ENCODE data around the gene COLGALT1. TPM values are rescaled to one million over a fixed set of nuclear protein-coding genes. Genes with fewer than 3 reads are reported as not detected.

The COLGALT1 gene
- total RNA-seq, 2 experiments from 2014 or later = 62.1 to 64.2 TPM

DNA sequence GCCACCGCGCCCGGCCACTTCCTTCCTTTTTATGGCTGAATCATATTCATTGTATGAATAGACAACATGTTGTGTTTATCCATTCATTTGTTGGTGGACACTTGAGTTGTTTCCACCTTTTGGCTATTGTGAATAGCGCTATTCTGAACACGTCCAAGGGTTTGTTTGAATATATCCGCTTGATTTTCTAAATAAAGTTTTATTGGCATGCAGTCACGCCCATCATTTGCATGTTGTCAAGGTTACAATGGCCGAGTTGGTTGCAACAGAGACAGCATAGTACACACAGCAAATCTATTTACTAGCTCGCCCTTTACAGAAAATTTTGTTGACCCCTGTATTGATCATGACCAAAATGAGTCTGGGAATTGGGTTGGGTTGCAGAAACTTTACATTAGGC lies 43.5 kb downstream of the COLGALT1 start:
- no peaks in the 10 kb centered on the region for H3K36me3 Mint-ChIP-seq (ENCODE audit: low read depth)
- H3K4me1 Mint-ChIP-seq (ENCODE audit: low read depth) = no peaks in the 10 kb centered on the region
- ChIA-PET CTCF (no interaction called here), POLR2A (no interaction called here)
- no peak overlapping the region for H3K27ac Mint-ChIP-seq
- no peak overlapping the region for H3K4me3 Mint-ChIP-seq
- DNase-seq = no peak
- H3K27me3 Mint-ChIP-seq = peaks cover 20% of the 10 kb centered on the region
- intact Hi-C loops (cut with micrococcal nuclease) = no loop called here
- no peaks in the 10 kb centered on the region for H3K9me3 Mint-ChIP-seq
- TF ChIP-seq, protein P1, sequence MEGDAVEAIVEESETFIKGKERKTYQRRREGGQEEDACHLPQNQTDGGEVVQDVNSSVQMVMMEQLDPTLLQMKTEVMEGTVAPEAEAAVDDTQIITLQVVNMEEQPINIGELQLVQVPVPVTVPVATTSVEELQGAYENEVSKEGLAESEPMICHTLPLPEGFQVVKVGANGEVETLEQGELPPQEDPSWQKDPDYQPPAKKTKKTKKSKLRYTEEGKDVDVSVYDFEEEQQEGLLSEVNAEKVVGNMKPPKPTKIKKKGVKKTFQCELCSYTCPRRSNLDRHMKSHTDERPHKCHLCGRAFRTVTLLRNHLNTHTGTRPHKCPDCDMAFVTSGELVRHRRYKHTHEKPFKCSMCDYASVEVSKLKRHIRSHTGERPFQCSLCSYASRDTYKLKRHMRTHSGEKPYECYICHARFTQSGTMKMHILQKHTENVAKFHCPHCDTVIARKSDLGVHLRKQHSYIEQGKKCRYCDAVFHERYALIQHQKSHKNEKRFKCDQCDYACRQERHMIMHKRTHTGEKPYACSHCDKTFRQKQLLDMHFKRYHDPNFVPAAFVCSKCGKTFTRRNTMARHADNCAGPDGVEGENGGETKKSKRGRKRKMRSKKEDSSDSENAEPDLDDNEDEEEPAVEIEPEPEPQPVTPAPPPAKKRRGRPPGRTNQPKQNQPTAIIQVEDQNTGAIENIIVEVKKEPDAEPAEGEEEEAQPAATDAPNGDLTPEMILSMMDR (IDR thresholded peaks at IDR 0.05) = no peak
- ATAC-seq = no peak

DNA sequence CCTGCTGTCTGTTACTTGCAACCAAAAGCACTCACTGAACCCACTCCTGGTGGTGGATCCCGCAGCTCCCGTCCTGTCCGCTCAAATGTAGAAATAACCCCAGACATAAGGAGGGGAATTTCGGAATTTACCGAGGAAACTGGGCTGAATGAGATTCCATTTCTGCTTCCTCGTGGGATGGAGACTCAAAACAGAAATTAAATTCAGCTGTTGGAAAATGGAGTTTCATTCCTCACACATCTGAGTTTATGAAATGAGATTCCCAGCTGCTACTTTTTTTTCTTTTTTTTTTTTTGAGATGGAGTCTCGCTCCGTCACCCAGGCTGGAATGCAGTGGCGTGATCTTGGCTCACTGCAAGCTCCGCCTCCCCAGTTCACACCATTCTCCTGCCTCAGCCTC lies 44.3 kb downstream of the COLGALT1 start:
- DNase-seq (no peak), ATAC-seq (no peak)
- Mint-ChIP-seq H3K4me3 (no peak overlapping the region), H3K27me3 (peaks cover 25% of the 10 kb centered on the region), H3K4me1 (ENCODE audit: low read depth) (no peaks in the 10 kb centered on the region), H3K9me3 (no peaks in the 10 kb centered on the region), H3K27ac (no peak overlapping the region), H3K36me3 (ENCODE audit: low read depth) (no peaks in the 10 kb centered on the region)
- TF ChIP-seq, protein P1 (IDR thresholded peaks at IDR 0.05) = no peak
- POLR2A ChIA-PET = interaction anchor here (0.6 kb wide), 1 partner anchor 111 kb away, joined by 3 read pairs; no protein-coding TSS in a partner anchor
- CTCF ChIA-PET = no interaction called here
- intact Hi-C loops (cut with micrococcal nuclease) = no loop called here

DNA sequence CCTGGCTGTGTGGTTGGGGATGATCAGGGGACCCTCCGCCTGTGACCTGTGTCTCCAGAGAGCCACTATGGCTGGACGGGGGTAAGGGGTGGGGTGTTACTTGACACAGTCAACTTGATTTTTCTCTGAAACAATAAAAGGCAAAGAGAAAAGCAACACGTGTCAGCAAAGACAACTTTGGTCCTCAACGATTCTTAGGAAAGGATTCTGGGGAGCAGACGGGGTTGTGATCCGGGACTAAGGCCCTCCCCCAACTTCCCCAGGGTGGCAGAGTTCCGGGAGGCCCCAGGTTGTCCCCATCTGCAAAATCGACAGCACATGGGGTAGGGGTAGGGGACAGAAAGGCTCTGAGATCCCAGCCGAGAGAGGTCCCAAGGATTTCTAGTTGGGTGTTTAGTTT lies 46.2 kb downstream of the COLGALT1 start:
- Mint-ChIP-seq H3K4me1 (ENCODE audit: low read depth) (peaks cover 4% of the 10 kb centered on the region), H3K27ac (no peak overlapping the region), H3K4me3 (no peak overlapping the region), H3K36me3 (ENCODE audit: low read depth) (no peaks in the 10 kb centered on the region), H3K9me3 (no peaks in the 10 kb centered on the region), H3K27me3 (peaks cover 25% of the 10 kb centered on the region)
- intact Hi-C loops (cut with micrococcal nuclease) = no loop called here
- ATAC-seq = no peak
- ChIA-PET CTCF (no interaction called here), POLR2A (no interaction called here)
- TF ChIP-seq, protein P1 (IDR thresholded peaks at IDR 0.05) = no peak
- no peak for DNase-seq

- TF ChIP-seq, protein P1 (IDR thresholded peaks at IDR 0.05) = no peak
- intact Hi-C loops (cut with micrococcal nuclease) = no loop called here
- Mint-ChIP-seq H3K9me3 (no peaks in the 10 kb centered on the region), H3K27ac (no peak overlapping the region), H3K4me1 (ENCODE audit: low read depth) (peaks cover 7% of the 10 kb centered on the region), H3K4me3 (no peak overlapping the region), H3K27me3 (peaks cover 27% of the 10 kb centered on the region), H3K36me3 (ENCODE audit: low read depth) (no peaks in the 10 kb centered on the region)
- POLR2A ChIA-PET = no interaction called here
- ATAC-seq (no peak), DNase-seq (no peak)
- CTCF ChIA-PET = no interaction called here
These were observed 46.8 kb downstream of the COLGALT1 start for GRCh38 chr19:17602217-17602616.

GRCh38 chr19:17602872-17603510 lies 47.5 kb downstream of the COLGALT1 start:
- DNase-seq (no peak), ATAC-seq (no peak)
- Mint-ChIP-seq H3K27me3 (peaks cover 27% of the 10 kb centered on the region), H3K4me1 (ENCODE audit: low read depth) (peaks cover 7% of the 10 kb centered on the region), H3K4me3 (no peak overlapping the region), H3K36me3 (ENCODE audit: low read depth) (no peaks in the 10 kb centered on the region), H3K27ac (no peak overlapping the region), H3K9me3 (no peaks in the 10 kb centered on the region)
- intact Hi-C loops (cut with micrococcal nuclease) = no loop called here
- ChIA-PET POLR2A (interaction anchor here (0.6 to 1.7 kb wide), 4 partner anchors 30 to 330 kb away, joined by 3 to 7 read pairs (median 4); partner anchors contain the start of gene CCDC124), CTCF (interaction anchor here (1.5 to 3.7 kb wide), 2 partner anchors 46 to 107 kb away, joined by 4 to 15 read pairs; no protein-coding TSS in a partner anchor)
- TF ChIP-seq, protein P1 (IDR thresholded peaks at IDR 0.05) = no peak

Data from activated CD8-positive, alpha-beta T cell treated with anti-CD3 and anti-CD28 coated beads for 36 hours (primary cell).